Measurements from ENCODE around the gene MEGF8.
"Not testable (repeated sequence)": the region's sequence is repeated elsewhere in the genome, so short reads cannot be mapped to it uniquely, and the experiment has no call there.

The MEGF8 gene

DNA sequence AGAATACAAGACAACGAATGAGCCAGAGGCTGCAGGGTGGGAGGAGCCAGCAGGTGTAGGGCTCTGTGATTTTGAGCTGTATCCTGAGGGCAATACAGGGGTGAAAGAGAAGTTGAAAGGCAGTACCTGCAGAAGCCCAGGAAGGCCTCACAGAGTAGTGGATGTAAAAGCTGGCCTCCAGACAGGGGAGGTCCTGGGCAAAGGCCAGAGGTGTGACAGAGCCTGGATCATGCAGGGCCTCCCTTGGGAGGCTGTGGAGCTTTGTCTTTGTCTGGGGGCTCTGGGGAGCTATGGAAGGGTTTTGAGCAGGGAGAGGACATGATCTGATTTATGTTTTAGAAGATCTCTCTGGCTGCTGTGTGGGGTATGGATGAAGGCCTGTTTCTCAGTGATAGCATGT lies 2.7 kb downstream of the MEGF8 start:
- TF ChIP-seq, protein P1, sequence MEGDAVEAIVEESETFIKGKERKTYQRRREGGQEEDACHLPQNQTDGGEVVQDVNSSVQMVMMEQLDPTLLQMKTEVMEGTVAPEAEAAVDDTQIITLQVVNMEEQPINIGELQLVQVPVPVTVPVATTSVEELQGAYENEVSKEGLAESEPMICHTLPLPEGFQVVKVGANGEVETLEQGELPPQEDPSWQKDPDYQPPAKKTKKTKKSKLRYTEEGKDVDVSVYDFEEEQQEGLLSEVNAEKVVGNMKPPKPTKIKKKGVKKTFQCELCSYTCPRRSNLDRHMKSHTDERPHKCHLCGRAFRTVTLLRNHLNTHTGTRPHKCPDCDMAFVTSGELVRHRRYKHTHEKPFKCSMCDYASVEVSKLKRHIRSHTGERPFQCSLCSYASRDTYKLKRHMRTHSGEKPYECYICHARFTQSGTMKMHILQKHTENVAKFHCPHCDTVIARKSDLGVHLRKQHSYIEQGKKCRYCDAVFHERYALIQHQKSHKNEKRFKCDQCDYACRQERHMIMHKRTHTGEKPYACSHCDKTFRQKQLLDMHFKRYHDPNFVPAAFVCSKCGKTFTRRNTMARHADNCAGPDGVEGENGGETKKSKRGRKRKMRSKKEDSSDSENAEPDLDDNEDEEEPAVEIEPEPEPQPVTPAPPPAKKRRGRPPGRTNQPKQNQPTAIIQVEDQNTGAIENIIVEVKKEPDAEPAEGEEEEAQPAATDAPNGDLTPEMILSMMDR (IDR thresholded peaks at IDR 0.05; ENCODE audit: insufficient read depth, low read length): no peak
- TF ChIP-seq SPI1 (IDR thresholded peaks at IDR 0.05; ENCODE audit: borderline replicate concordance, low read depth) (no peak), POLR2AphosphoS5 (IDR thresholded peaks at IDR 0.05; ENCODE audit: low read depth) (no peak), GABPA (IDR thresholded peaks at IDR 0.05; ENCODE audit: low read depth) (no peak)
- TF ChIP-seq, protein P2, sequence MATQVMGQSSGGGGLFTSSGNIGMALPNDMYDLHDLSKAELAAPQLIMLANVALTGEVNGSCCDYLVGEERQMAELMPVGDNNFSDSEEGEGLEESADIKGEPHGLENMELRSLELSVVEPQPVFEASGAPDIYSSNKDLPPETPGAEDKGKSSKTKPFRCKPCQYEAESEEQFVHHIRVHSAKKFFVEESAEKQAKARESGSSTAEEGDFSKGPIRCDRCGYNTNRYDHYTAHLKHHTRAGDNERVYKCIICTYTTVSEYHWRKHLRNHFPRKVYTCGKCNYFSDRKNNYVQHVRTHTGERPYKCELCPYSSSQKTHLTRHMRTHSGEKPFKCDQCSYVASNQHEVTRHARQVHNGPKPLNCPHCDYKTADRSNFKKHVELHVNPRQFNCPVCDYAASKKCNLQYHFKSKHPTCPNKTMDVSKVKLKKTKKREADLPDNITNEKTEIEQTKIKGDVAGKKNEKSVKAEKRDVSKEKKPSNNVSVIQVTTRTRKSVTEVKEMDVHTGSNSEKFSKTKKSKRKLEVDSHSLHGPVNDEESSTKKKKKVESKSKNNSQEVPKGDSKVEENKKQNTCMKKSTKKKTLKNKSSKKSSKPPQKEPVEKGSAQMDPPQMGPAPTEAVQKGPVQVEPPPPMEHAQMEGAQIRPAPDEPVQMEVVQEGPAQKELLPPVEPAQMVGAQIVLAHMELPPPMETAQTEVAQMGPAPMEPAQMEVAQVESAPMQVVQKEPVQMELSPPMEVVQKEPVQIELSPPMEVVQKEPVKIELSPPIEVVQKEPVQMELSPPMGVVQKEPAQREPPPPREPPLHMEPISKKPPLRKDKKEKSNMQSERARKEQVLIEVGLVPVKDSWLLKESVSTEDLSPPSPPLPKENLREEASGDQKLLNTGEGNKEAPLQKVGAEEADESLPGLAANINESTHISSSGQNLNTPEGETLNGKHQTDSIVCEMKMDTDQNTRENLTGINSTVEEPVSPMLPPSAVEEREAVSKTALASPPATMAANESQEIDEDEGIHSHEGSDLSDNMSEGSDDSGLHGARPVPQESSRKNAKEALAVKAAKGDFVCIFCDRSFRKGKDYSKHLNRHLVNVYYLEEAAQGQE (IDR thresholded peaks at IDR 0.05; ENCODE audit: insufficient replicate concordance, low read depth): no peak
- Histone ChIP-seq H3K27ac (replicated peaks) (no peak overlapping the region), H3K4me3 (replicated peaks; ENCODE audit: insufficient read depth, low read length) (no peak overlapping the region), H3K27me3 (ENCODE audit: insufficient read depth, poor library complexity, severe bottlenecking) (peaks cover 3% of the 10 kb centered on the region)
- no peak for DNase-seq (ENCODE audit: low read depth in 1 of 2, low spot score in 1 of 2)

DNA sequence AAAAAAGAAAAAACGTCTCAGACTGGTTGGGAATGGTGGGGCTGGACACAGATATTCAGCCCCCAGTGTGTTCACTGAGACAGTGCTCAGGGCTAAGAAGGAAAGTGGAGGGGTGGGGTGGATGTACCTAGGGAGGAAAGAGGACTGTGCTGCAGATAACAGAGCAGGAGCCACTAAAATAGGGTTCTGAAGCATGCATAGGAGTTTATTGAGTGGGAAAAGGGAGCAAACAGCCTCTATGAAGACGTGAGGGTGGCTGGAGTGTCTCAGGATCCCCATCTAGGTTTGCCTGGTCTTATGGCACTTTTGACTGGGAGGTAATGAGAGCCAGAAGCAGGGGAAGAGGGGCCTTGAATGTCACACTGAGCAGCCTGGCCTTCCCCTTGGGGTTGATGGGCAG lies 3.4 kb downstream of the MEGF8 start:
- no peak for DNase-seq (ENCODE audit: low read depth in 1 of 2, low spot score in 1 of 2)
- TF ChIP-seq, protein P2 (IDR thresholded peaks at IDR 0.05; ENCODE audit: insufficient replicate concordance, low read depth): no peak
- TF ChIP-seq POLR2AphosphoS5 (IDR thresholded peaks at IDR 0.05; ENCODE audit: low read depth): no peak
- no peak for TF ChIP-seq SPI1 (IDR thresholded peaks at IDR 0.05; ENCODE audit: borderline replicate concordance, low read depth)
- H3K27me3 ChIP-seq (ENCODE audit: insufficient read depth, poor library complexity, severe bottlenecking): no peaks in the 10 kb centered on the region
- H3K27ac ChIP-seq (replicated peaks): no peak overlapping the region
- no peak overlapping the region for H3K4me3 ChIP-seq (replicated peaks; ENCODE audit: insufficient read depth, low read length)

DNA sequence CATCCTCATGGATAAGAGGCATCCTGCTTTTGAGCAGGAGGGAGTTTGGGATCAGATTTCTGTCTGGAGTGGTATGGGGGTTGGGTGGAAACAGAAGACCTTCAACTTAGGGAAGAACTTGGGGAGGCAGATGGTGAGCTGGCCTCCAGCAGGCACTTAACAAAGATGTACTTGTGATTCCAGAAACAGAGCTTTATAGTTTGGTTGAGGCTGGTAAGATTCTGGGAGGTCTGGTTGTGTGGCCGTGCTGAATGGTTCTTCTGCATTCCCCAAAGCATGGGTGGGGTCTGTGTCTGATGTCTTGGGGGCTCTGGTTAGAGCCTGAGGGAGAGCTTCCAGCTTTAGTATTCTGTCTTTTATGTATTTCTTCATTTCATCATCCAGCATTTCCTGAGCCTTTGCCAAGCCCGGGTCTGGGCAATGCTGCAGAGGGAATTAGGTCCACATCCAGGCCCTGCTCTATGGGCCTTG lies 4.8 kb downstream of the MEGF8 start:
- Histone ChIP-seq H3K4me3 (replicated peaks; ENCODE audit: insufficient read depth, low read length) (no peak overlapping the region), H3K27me3 (ENCODE audit: insufficient read depth, poor library complexity, severe bottlenecking) (no peaks in the 10 kb centered on the region), H3K27ac (replicated peaks) (no peak overlapping the region)
- no peak for DNase-seq (ENCODE audit: low read depth in 1 of 2, low spot score in 1 of 2)
- no peak for TF ChIP-seq SPI1 (IDR thresholded peaks at IDR 0.05; ENCODE audit: borderline replicate concordance, low read depth)
- no peak for TF ChIP-seq POLR2AphosphoS5 (IDR thresholded peaks at IDR 0.05; ENCODE audit: low read depth)
- TF ChIP-seq, protein P2 (IDR thresholded peaks at IDR 0.05; ENCODE audit: insufficient replicate concordance, low read depth): no peak
- TF ChIP-seq GABPA (IDR thresholded peaks at IDR 0.05; ENCODE audit: low read depth): no peak
- TF ChIP-seq, protein P1 (IDR thresholded peaks at IDR 0.05; ENCODE audit: insufficient read depth, low read length): no peak

DNA sequence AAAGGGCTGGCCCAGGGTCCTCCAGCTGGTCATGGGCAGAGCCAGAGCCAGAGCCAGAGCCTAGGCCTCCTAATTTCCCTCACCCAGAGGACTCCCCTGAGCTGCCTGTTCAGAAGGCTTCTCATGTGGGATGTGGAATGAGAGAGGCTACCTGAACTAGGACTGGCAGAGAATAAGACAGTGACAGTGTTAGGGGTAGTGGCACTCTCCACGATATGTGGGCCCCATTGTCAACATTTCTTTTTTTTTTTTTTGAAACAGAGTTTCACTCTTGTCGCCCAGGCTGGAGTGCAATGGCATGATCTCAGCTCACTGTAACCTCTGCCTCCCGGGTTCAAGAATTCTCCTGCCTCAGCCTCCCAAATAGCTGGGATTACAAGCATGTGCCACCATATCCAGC lies 5.9 kb downstream of the MEGF8 start:
- not testable (repeated sequence) for H3K27ac ChIP-seq (replicated peaks); DNase-seq (ENCODE audit: low read depth in 1 of 2, low spot score in 1 of 2); H3K4me3 ChIP-seq (replicated peaks; ENCODE audit: insufficient read depth, low read length); H3K27me3 ChIP-seq (ENCODE audit: insufficient read depth, poor library complexity, severe bottlenecking)

Measured in HL-60 (cell line).